Measurements from ENCODE around the gene ARHGAP8. TPM values are rescaled to one million over a fixed set of nuclear protein-coding genes. Genes with fewer than 3 reads are reported as not detected.

ARHGAP8 gene
- total and polyA plus RNA-seq, 8 donors, result 7.8 to 63.6 (median 11.3) TPM

Other genes with a start within 250 kb of the ARHGAP8 start
- 10 to 100 TPM in 3 of 5 donors, 1 to 10 TPM in 1, not detected in 1; 8.3 to 36.5 (median 26.9) TPM for gene PRR5, start 50.4 kb upstream of the ARHGAP8 start, total RNA-seq
- gene PRR5, start 50.4 kb upstream of the ARHGAP8 start, polyA plus RNA-seq, result 10 to 100 TPM; 13.3 to 17.9 (median 16.1) TPM